Progenitor cell of endocrine pancreas (in vitro differentiated cells): ENCODE results near the gene ARHGEF4. TPM values are rescaled to one million over a fixed set of nuclear protein-coding genes. Genes with fewer than 3 reads are reported as not detected.

Experiments used
- DNase-seq: peaks from one replicate; pipeline ENCODE4 v3.0.0; 2021; ENCODE audit warnings: low spot score; ENCODE audit not compliant: unreplicated experiment
- H3K27ac Mint-ChIP-seq: 2 replicates; pipeline ENCODE4 v1.8.0; 2021; ENCODE audit warnings: mild to moderate bottlenecking, moderate library complexity, mixed read lengths
- H3K27me3 Mint-ChIP-seq: 2 replicates; pipeline ENCODE4 v1.8.0; 2021; ENCODE audit warnings: mixed read lengths
- H3K36me3 Mint-ChIP-seq: 2 replicates; pipeline ENCODE4 v1.8.0; 2022; ENCODE audit warnings: mixed read lengths; ENCODE audit not compliant: insufficient read depth
- H3K4me1 Mint-ChIP-seq: 2 replicates; pipeline ENCODE4 v1.8.0; 2021; ENCODE audit warnings: low read depth, mixed read lengths
- H3K4me3 Mint-ChIP-seq: 2 replicates; pipeline ENCODE4 v1.8.0; 2021; ENCODE audit warnings: low read depth, mild to moderate bottlenecking, moderate library complexity, mixed read lengths
- H3K9me3 Mint-ChIP-seq: 2 replicates; pipeline ENCODE4 v1.8.0; 2021; ENCODE audit warnings: low read depth, mixed read lengths
- total RNA-seq: library from RNA; stranded (reverse); gene quantifications from 2 replicates; pipeline ENCODE4 v1.2.1, GENCODE V29; 2021
- TF ChIP-seq, protein P1 (sequence below): fragments of 200-600 bp; sonication (generic); IDR thresholded peaks from one replicate; pipeline ENCODE4 v1.5.0; 2021; ENCODE audit warnings: antibody characterized with exemption, mild to moderate bottlenecking; ENCODE audit not compliant: unreplicated experiment

ARHGEF4 gene
- total RNA-seq, 1 donor from 2014 or later: 5.6 TPM

GRCh38 chr2:130837175-130837810, 579 bp downstream of the ARHGEF4 start:
- no peak overlapping the region for H3K4me3 Mint-ChIP-seq
- H3K27me3 Mint-ChIP-seq: peaks cover 76% of the 10 kb centered on the region
- DNase-seq: no peak
- TF ChIP-seq, protein P1, sequence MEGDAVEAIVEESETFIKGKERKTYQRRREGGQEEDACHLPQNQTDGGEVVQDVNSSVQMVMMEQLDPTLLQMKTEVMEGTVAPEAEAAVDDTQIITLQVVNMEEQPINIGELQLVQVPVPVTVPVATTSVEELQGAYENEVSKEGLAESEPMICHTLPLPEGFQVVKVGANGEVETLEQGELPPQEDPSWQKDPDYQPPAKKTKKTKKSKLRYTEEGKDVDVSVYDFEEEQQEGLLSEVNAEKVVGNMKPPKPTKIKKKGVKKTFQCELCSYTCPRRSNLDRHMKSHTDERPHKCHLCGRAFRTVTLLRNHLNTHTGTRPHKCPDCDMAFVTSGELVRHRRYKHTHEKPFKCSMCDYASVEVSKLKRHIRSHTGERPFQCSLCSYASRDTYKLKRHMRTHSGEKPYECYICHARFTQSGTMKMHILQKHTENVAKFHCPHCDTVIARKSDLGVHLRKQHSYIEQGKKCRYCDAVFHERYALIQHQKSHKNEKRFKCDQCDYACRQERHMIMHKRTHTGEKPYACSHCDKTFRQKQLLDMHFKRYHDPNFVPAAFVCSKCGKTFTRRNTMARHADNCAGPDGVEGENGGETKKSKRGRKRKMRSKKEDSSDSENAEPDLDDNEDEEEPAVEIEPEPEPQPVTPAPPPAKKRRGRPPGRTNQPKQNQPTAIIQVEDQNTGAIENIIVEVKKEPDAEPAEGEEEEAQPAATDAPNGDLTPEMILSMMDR: no peak
- no peaks in the 10 kb centered on the region for H3K4me1 Mint-ChIP-seq
- H3K36me3 Mint-ChIP-seq: no peaks in the 10 kb centered on the region
- no peaks in the 10 kb centered on the region for H3K9me3 Mint-ChIP-seq
- no peak overlapping the region for H3K27ac Mint-ChIP-seq

DNA sequence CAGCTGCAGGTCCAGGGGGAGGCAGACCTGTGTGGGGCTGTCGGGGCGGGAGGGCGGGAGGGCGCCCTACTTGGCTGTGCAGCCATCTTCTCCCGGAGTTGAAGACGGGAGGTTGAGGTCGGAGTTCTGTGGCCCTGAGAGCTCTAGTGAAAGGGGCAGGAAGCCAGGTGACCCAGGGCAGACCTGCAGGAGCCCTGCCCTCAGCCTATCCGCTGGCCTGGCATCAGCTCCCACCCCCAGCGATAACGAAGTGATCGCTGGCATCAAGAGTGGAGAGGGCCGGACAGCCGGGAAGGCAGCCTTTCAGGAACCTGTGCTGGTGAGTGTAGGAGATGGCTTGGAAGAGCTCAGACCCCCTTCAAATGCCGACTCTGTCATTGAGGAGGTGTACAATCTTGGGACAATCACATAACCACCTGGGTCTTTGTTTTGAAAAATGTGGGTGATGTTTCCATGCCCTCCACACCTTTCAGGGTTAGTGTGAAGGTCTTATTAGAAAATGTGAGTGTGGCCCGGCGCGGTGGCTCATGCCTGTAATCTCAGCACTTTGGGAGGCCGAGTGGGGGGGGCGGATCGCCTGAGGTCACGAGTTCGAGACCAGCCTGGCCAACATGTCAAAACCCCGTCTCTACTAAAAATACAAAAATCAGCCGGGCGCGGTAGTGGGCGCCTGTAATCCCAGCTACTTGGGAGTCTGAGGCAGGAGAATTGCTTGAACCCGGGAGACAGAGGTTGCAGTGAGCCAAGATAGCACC, 1.3 kb downstream of the ARHGEF4 start:
- DNase-seq: no peak
- H3K4me1 Mint-ChIP-seq: no peaks in the 10 kb centered on the region
- H3K4me3 Mint-ChIP-seq: no peak overlapping the region
- H3K27me3 Mint-ChIP-seq: peaks cover 75% of the 10 kb centered on the region
- TF ChIP-seq, protein P1: no peak
- H3K36me3 Mint-ChIP-seq: no peaks in the 10 kb centered on the region
- no peak overlapping the region for H3K27ac Mint-ChIP-seq
- no peaks in the 10 kb centered on the region for H3K9me3 Mint-ChIP-seq

GRCh38 chr2:130839011-130839780, 2.5 kb downstream of the ARHGEF4 start:
- Mint-ChIP-seq H3K27me3 (peaks cover 69% of the 10 kb centered on the region), H3K9me3 (no peaks in the 10 kb centered on the region), H3K36me3 (no peaks in the 10 kb centered on the region), H3K4me3 (no peak overlapping the region), H3K27ac (no peak overlapping the region), H3K4me1 (no peaks in the 10 kb centered on the region)
- TF ChIP-seq, protein P1: no peak
- DNase-seq: no peak

DNA sequence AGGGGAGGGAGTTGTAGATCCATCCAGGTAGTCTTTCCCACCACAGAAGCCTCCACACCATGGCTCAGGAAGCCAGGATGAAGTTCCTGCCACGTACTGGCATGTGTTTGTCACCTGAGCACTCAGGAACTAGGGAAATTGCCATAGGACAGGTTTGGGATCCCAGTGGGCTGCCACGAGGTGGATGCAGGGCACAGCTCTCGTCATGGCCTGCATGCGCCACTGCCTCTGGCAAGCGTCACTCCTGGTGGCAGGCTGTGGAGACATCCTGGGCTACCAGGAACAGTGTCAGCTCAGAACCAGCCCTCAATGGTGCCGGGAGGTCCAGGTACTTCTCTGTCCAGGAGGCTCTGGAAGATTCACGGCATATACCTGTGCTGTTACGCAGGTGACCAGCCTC, 3.8 kb downstream of the ARHGEF4 start:
- no peak for DNase-seq
- Mint-ChIP-seq H3K27me3 (peaks cover 56% of the 10 kb centered on the region), H3K4me3 (no peak overlapping the region), H3K27ac (no peak overlapping the region), H3K4me1 (no peaks in the 10 kb centered on the region), H3K9me3 (no peaks in the 10 kb centered on the region), H3K36me3 (no peaks in the 10 kb centered on the region)
- TF ChIP-seq, protein P1: no peak

DNA sequence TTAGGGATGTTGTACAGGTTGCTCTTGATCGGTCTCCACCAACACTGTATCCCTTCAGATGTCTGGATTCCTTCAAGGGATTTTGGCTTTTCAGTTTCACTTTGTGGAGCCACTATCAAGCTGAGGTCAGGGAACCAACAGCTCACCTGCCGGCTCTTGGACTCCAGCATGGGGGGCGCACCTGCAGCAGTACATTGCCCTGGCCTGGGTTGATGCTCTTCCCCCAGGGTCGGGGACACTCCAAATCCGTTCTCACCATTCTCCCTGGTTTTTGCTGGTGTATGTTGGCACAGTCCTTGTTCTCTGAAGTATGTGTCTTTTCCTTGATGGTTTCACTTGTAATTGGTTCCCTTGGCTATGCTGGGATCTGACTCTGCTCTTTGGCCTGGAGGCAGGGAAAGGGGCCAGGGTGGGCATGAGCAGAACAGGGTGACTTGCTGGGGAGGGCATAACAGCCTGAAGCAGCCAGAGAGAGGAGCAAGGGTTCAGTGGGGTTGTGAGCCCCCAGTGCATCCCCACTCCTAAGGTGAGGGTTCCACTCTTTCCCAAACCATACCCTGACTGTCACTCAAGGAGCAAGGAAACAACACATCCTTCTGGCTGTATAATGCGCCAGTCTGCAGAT, 5.1 kb downstream of the ARHGEF4 start:
- H3K36me3 Mint-ChIP-seq: no peaks in the 10 kb centered on the region
- TF ChIP-seq, protein P1: no peak
- H3K27me3 Mint-ChIP-seq: peaks cover 46% of the 10 kb centered on the region
- DNase-seq: no peak
- no peaks in the 10 kb centered on the region for H3K9me3 Mint-ChIP-seq
- no peak overlapping the region for H3K27ac Mint-ChIP-seq
- H3K4me1 Mint-ChIP-seq: no peaks in the 10 kb centered on the region
- no peak overlapping the region for H3K4me3 Mint-ChIP-seq
